GM19468 (cell line): ENCODE data around the gene ZDBF2.
"Not testable (repeated sequence)": the region's sequence is repeated elsewhere in the genome, so short reads cannot be mapped to it uniquely, and the experiment has no call there.

Source experiments
- ATAC-seq: cut with Tn5 transposase; IDR thresholded peaks from one replicate; pipeline ENCODE4 v1.9.1; 2021; ENCODE audit warnings: mild to moderate bottlenecking, moderate library complexity, moderate number of reproducible peaks; ENCODE audit not compliant: unreplicated experiment; ENCODE audit errors: extremely low read depth

The ZDBF2 gene

GRCh38 chr2:206274434-206275311 lies at the start of gene ZDBF2:
Gene ZDBF2, plus strand, starts transcription at chr2:206274663. Its CDS starts 7,187 bp downstream, at chr2:206281850.
- peak; percentile 68 for ATAC-seq

GRCh38 chr2:206225435-206226232 lies 48.8 kb upstream of the ZDBF2 start:
- peak; percentile 80 for ATAC-seq

- not testable (repeated sequence) for ATAC-seq
Observed at GRCh38 chr2:206228636-206229035, 45.8 kb upstream of the ZDBF2 start.

GRCh38 chr2:206229642-206230041 lies 44.8 kb upstream of the ZDBF2 start:
- ATAC-seq, result no peak

- no peak for ATAC-seq
Observed at GRCh38 chr2:206230060-206230762, 44.3 kb upstream of the ZDBF2 start.

GRCh38 chr2:206231669-206232286 lies 42.7 kb upstream of the ZDBF2 start:
- no peak for ATAC-seq

- no peak for ATAC-seq
Observed at GRCh38 chr2:206232287-206233035, 42.0 kb upstream of the ZDBF2 start.

- ATAC-seq, result no peak
Observed at GRCh38 chr2:206239157-206239556, 35.3 kb upstream of the ZDBF2 start.

- no peak for ATAC-seq
Observed at GRCh38 chr2:206240327-206240726, 34.1 kb upstream of the ZDBF2 start.

- no peak for ATAC-seq
Observed at GRCh38 chr2:206241736-206242135, 32.7 kb upstream of the ZDBF2 start.

GRCh38 chr2:206245265-206245672 lies 29.2 kb upstream of the ZDBF2 start:
- peak; percentile 27 for ATAC-seq

GRCh38 chr2:206250041-206250897 lies 24.2 kb upstream of the ZDBF2 start:
- ATAC-seq, result no peak

- no peak for ATAC-seq
Observed at GRCh38 chr2:206253125-206253776, 21.2 kb upstream of the ZDBF2 start.

- no peak for ATAC-seq
Observed at GRCh38 chr2:206253777-206254166, 20.7 kb upstream of the ZDBF2 start.

- ATAC-seq, result no peak
Observed at GRCh38 chr2:206255003-206255402, 19.5 kb upstream of the ZDBF2 start.

- ATAC-seq, result no peak
Observed at GRCh38 chr2:206256706-206257205, 17.7 kb upstream of the ZDBF2 start.

GRCh38 chr2:206257350-206257749 lies 17.1 kb upstream of the ZDBF2 start:
- ATAC-seq, result no peak

- no peak for ATAC-seq
Observed at GRCh38 chr2:206257861-206258260, 16.6 kb upstream of the ZDBF2 start.
